ENCODE results near the gene RABL2B.

GRCh38 chr22:50733521-50734342 lies 49.7 kb downstream of the RABL2B start:
- TF ChIP-seq TAF1 (IDR thresholded peaks at IDR 0.05; ENCODE audit: borderline replicate concordance, low read depth, low read length) (no peak), POLR2AphosphoS5 (IDR thresholded peaks at IDR 0.05; ENCODE audit: low read depth, low read length) (no peak)
